IMR-90 (cell line): Measurements from ENCODE around the gene CYSRT1. TPM values are rescaled to one million over a fixed set of nuclear protein-coding genes. Genes with fewer than 3 reads are reported as not detected.

Source experiments
- ATAC-seq: fragments of 200-7000 bp; cut with Tn5 transposase; 2 replicates; pipeline ENCODE4 v1.9.1; 2020; ENCODE audit warnings: low read depth, mild to moderate bottlenecking, moderate library complexity
- BruUV-seq: library from RNA; stranded (reverse); fragments of 400-500 nt; replicated peaks from 2 replicates; lab custom pipeline; 2021; lab: Mats Ljungman, UMichigan
- CTCF ChIA-PET: fragments of 300-600 bp; formaldehyde crosslinking; extraction: SDS; loops from one replicate; lab custom pipeline; 2021; ENCODE audit warnings: antibody characterized with exemption; lab: Yijun Ruan, JAX
- POLR2A ChIA-PET: fragments of 300-600 bp; sonication (Branson Sonifier 250); formaldehyde crosslinking; loops from one replicate; lab custom pipeline; 2022; ENCODE audit warnings: antibody characterized with exemption; ENCODE audit not compliant: unreplicated experiment; lab: Charles Lee
- DNase-seq: peaks from one replicate; pipeline ENCODE4 v3.0.0; 2013
- H2AFZ ChIP-seq: replicated peaks from 2 replicates; pipeline ENCODE3; 2013; ENCODE audit warnings: low read length, mild to moderate bottlenecking; ENCODE audit not compliant: poor library complexity
- H2AK5ac ChIP-seq: 2 replicates; pipeline ENCODE4 v1.6.1; 2013; ENCODE audit warnings: low read depth, low read length, inconsistent platforms
- H2AK9ac ChIP-seq: replicated peaks from 2 replicates; pipeline ENCODE3; 2013; ENCODE audit warnings: mild to moderate bottlenecking, low read depth, low read length, moderate library complexity; ENCODE audit not compliant: poor library complexity
- H2BK120ac ChIP-seq: 2 replicates; pipeline ENCODE4 v1.6.1; 2013; ENCODE audit warnings: low read depth, low read length, inconsistent platforms
- H2BK15ac ChIP-seq: 3 replicates; pipeline ENCODE4 v1.6.1; 2013; ENCODE audit warnings: low read depth, low read length, inconsistent platforms
- H2BK20ac ChIP-seq: 2 replicates; pipeline ENCODE4 v1.6.1; 2013; ENCODE audit warnings: low read depth, mild to moderate bottlenecking, inconsistent platforms, low read length, moderate library complexity
- H2BK5ac ChIP-seq: 2 replicates; pipeline ENCODE4 v1.6.1; 2013; ENCODE audit warnings: mild to moderate bottlenecking, low read depth, low read length, inconsistent platforms; ENCODE audit not compliant: poor library complexity, severe bottlenecking
- H3K14ac ChIP-seq: replicated peaks from 2 replicates; pipeline ENCODE4 v1.6.1; 2013; ENCODE audit warnings: low read depth, low read length, inconsistent platforms
- H3K18ac ChIP-seq: 2 replicates; pipeline ENCODE4 v1.6.1; 2013; ENCODE audit warnings: low read depth, low read length, control low read depth
- H3K23ac ChIP-seq: 2 replicates; pipeline ENCODE4 v1.6.1; 2013; ENCODE audit warnings: low read depth, low read length, inconsistent platforms
- H3K27ac ChIP-seq: 2 replicates; pipeline ENCODE4 v1.5.1; 2013; ENCODE audit warnings: mild to moderate bottlenecking, control low read depth, low read length; ENCODE audit not compliant: insufficient read depth
- H3K27me3 ChIP-seq: 2 replicates; pipeline ENCODE4 v1.6.1; 2013; ENCODE audit warnings: low read length; ENCODE audit not compliant: control insufficient read depth, insufficient read depth
- H3K36me3 ChIP-seq: 2 replicates; pipeline ENCODE4 v1.6.1; 2013; ENCODE audit warnings: low read length, mixed read lengths; ENCODE audit not compliant: control insufficient read depth, insufficient read depth
- H3K4ac ChIP-seq: 2 replicates; pipeline ENCODE4 v1.6.1; 2013; ENCODE audit warnings: low read depth, low read length, inconsistent platforms
- H3K4me1 ChIP-seq: 2 replicates; pipeline ENCODE4 v1.6.1; 2013; ENCODE audit warnings: low read length, mixed read lengths; ENCODE audit not compliant: control insufficient read depth, insufficient read depth
- H3K4me2 ChIP-seq: 2 replicates; pipeline ENCODE4 v1.6.1; 2013; ENCODE audit warnings: low read depth, mild to moderate bottlenecking, control low read depth, low read length, moderate library complexity
- H3K4me3 ChIP-seq: 2 replicates; pipeline ENCODE4 v1.5.1; 2013; ENCODE audit warnings: low read depth, mild to moderate bottlenecking, control low read depth, low read length, moderate library complexity; ENCODE audit not compliant: insufficient read depth
- H3K56ac ChIP-seq: 2 replicates; pipeline ENCODE4 v1.6.1; 2013; ENCODE audit warnings: low read length, inconsistent platforms; ENCODE audit not compliant: insufficient read depth; ENCODE audit errors: extremely low read depth
- H3K79me1 ChIP-seq, 2 experiments: 2 replicates each; pipeline ENCODE4 v1.6.1; 2013; ENCODE audit warnings: low read length in 2 of 2, inconsistent platforms in 1 of 2, low read depth in 1 of 2
- H3K9ac ChIP-seq: 2 replicates; pipeline ENCODE4 v1.6.1; 2013; ENCODE audit warnings: low read depth, low read length, control low read depth
- H3K9me1 ChIP-seq: 2 replicates; pipeline ENCODE4 v1.6.1; 2013; ENCODE audit warnings: low read length, inconsistent platforms; ENCODE audit not compliant: insufficient read depth
- H3K9me3 ChIP-seq: 2 replicates; pipeline ENCODE4 v1.6.1; 2013; ENCODE audit warnings: low read length; ENCODE audit not compliant: control insufficient read depth, insufficient read depth
- H4K20me1 ChIP-seq: 2 replicates; pipeline ENCODE4 v1.6.1; 2013; ENCODE audit warnings: low read length, inconsistent platforms; ENCODE audit not compliant: insufficient read depth
- H4K5ac ChIP-seq: 2 replicates; pipeline ENCODE4 v1.6.1; 2013; ENCODE audit warnings: mild to moderate bottlenecking, low read depth, low read length, control low read depth
- H4K8ac ChIP-seq, 2 experiments: 2 replicates each; pipeline ENCODE4 v1.6.1; 2013; ENCODE audit warnings: low read depth in 2 of 2, low read length in 2 of 2, control low read depth in 1 of 2, inconsistent platforms in 1 of 2
- H4K91ac ChIP-seq: 2 replicates; pipeline ENCODE4 v1.6.1; 2013; ENCODE audit warnings: low read depth, low read length, inconsistent platforms; ENCODE audit not compliant: insufficient read depth
- BHLHE40 ChIP-seq: fragments of 150-350 bp; IDR thresholded peaks from 2 replicates; pipeline ENCODE4 v1.6.1; 2016; ENCODE audit warnings: mild to moderate bottlenecking, low read depth, low read length
- CEBPB ChIP-seq: IDR thresholded peaks from 2 replicates; pipeline ENCODE4 v1.6.1; 2012; ENCODE audit warnings: low read depth, low read length, improper control_type of control experiment
- CHD1 ChIP-seq: IDR thresholded peaks from 2 replicates; pipeline ENCODE4 v1.6.1; 2012; ENCODE audit warnings: low read depth, low read length, improper control_type of control experiment
- MAFK ChIP-seq: IDR thresholded peaks from 2 replicates; pipeline ENCODE4 v1.6.1; 2012; ENCODE audit warnings: low read depth, low read length, improper control_type of control experiment
- MXI1 ChIP-seq: IDR thresholded peaks from 2 replicates; pipeline ENCODE4 v1.6.1; 2012; ENCODE audit warnings: low read depth, mild to moderate bottlenecking, low read length, moderate library complexity, borderline replicate concordance
- RAD21 ChIP-seq: IDR thresholded peaks from 2 replicates; pipeline ENCODE4 v1.6.1; 2012; ENCODE audit warnings: low read length, improper control_type of control experiment
- RCOR1 ChIP-seq: IDR thresholded peaks from 2 replicates; pipeline ENCODE4 v1.6.1; 2012; ENCODE audit warnings: mild to moderate bottlenecking, low read length, improper control_type of control experiment; ENCODE audit not compliant: insufficient replicate concordance
- RFX5 ChIP-seq: IDR thresholded peaks from 2 replicates; pipeline ENCODE4 v1.8.0; 2012; ENCODE audit warnings: low read depth, mild to moderate bottlenecking, low read length, moderate library complexity
- SMC3 ChIP-seq: fragments of 150-350 bp; IDR thresholded peaks from 2 replicates; pipeline ENCODE4 v1.6.1; 2016; ENCODE audit warnings: low read depth, mild to moderate bottlenecking, antibody characterized with exemption, low read length, moderate library complexity
- WGBS, 2 experiments: methylation state at CpG; one replicate each; pipeline versions ENCODE4 v1.1.5 to v1.1.7; 2013; ENCODE audit warnings: missing lambda C conversion rate in 2 of 2; ENCODE audit not compliant: insufficient read length in 1 of 2; ENCODE audit errors: extremely low coverage in 2 of 2; 5-methylcytosine and 5-hydroxymethylcytosine counted together
- dilution Hi-C: fragments of 300-500 bp; cut with HindIII; formaldehyde crosslinking; loops from one replicate; pipeline ENCODE4 v1.14.3; 2018; ENCODE audit warnings: low sequenced_read_pairs; ENCODE audit not compliant: unreplicated experiment
- in situ Hi-C: fragments of 300-500 bp; cut with MboI; formaldehyde crosslinking; loops from 3 replicates; pipeline ENCODE4 v1.14.3; 2019; ENCODE audit warnings: low sequenced_read_pairs, inconsistent platforms, mixed read lengths
- intact Hi-C: fragments of 100-400 bp; cut with micrococcal nuclease; formaldehyde crosslinking; loops from 2 replicates; pipeline ENCODE4 v1.10.0; 2022
- polyA plus RNA-seq, 3 experiments: library from polyadenylated mRNA; depleted of rRNA; stranded (reverse); fragments of >200 nt; gene quantifications; 2 replicates each; pipeline ENCODE4 v1.2.3, GENCODE V29; 2012; ENCODE audit warnings: low replicate concordance in 1 of 3
- total RNA-seq: library from RNA; depleted of rRNA; stranded (reverse); fragments of >200 nt; gene quantifications from 2 replicates; pipeline ENCODE4 v1.2.3, GENCODE V29; 2012
- TF ChIP-seq, protein P1 (sequence below): conservative IDR thresholded peaks from 2 replicates; pipeline ENCODE4 v1.5.1; 2012; ENCODE audit warnings: mild to moderate bottlenecking, low read depth, low read length, improper control_type of control experiment
- TF ChIP-seq, protein P2 (sequence below): fragments of 150-350 bp; IDR thresholded peaks from 2 replicates; pipeline ENCODE4 v1.6.1; 2016; ENCODE audit warnings: low read depth, mild to moderate bottlenecking, low read length, moderate library complexity, borderline replicate concordance
- TF ChIP-seq, protein P3 (sequence below): fragments of 150-350 bp; IDR thresholded peaks from 2 replicates; pipeline ENCODE4 v1.6.1; 2017; ENCODE audit warnings: mild to moderate bottlenecking, antibody characterized with exemption, low read length, low read depth

Gene CYSRT1
- total and polyA plus RNA-seq, 2 of the 4 experiments (the other 2 are of a cell fraction): 0.18 to 0.84 TPM

DNA sequence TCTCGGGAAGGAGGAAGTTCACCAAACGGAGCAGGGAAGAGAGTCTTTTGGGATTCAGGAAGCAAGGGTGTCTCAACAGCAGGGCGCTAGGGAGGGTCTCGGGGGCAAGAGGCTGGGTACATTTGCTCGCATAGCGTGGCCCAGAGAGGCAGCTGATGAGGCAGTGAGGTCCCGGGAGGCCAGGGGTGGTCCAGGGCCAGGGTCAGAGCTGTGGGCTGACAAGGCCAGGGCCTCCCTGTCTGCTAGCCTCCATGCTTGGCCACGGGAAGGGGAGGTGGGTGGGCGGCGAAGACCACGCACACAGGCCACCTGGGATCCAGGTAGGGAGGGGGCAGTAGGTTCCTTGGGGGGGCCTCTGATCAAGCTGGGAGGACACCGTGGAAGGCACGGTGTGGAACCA, 13.4 kb upstream of the CYSRT1 start:
- TF ChIP-seq RFX5 (no peak), SMC3 (no peak), RCOR1 (no peak), CEBPB (no peak), CHD1 (no peak), RAD21 (no peak), MAFK (no peak), MXI1 (no peak), BHLHE40 (no peak)
- TF ChIP-seq, protein P1, sequence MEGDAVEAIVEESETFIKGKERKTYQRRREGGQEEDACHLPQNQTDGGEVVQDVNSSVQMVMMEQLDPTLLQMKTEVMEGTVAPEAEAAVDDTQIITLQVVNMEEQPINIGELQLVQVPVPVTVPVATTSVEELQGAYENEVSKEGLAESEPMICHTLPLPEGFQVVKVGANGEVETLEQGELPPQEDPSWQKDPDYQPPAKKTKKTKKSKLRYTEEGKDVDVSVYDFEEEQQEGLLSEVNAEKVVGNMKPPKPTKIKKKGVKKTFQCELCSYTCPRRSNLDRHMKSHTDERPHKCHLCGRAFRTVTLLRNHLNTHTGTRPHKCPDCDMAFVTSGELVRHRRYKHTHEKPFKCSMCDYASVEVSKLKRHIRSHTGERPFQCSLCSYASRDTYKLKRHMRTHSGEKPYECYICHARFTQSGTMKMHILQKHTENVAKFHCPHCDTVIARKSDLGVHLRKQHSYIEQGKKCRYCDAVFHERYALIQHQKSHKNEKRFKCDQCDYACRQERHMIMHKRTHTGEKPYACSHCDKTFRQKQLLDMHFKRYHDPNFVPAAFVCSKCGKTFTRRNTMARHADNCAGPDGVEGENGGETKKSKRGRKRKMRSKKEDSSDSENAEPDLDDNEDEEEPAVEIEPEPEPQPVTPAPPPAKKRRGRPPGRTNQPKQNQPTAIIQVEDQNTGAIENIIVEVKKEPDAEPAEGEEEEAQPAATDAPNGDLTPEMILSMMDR: no peak
- TF ChIP-seq, protein P2, sequence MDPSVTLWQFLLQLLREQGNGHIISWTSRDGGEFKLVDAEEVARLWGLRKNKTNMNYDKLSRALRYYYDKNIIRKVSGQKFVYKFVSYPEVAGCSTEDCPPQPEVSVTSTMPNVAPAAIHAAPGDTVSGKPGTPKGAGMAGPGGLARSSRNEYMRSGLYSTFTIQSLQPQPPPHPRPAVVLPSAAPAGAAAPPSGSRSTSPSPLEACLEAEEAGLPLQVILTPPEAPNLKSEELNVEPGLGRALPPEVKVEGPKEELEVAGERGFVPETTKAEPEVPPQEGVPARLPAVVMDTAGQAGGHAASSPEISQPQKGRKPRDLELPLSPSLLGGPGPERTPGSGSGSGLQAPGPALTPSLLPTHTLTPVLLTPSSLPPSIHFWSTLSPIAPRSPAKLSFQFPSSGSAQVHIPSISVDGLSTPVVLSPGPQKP: no peak
- TF ChIP-seq, protein P3, sequence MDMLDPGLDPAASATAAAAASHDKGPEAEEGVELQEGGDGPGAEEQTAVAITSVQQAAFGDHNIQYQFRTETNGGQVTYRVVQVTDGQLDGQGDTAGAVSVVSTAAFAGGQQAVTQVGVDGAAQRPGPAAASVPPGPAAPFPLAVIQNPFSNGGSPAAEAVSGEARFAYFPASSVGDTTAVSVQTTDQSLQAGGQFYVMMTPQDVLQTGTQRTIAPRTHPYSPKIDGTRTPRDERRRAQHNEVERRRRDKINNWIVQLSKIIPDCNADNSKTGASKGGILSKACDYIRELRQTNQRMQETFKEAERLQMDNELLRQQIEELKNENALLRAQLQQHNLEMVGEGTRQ: no peak
- no peak overlapping the region for H3K27ac ChIP-seq
- no peak overlapping the region for H3K18ac ChIP-seq
- no peak overlapping the region for H2BK15ac ChIP-seq
- H3K36me3 ChIP-seq: peaks cover 22% of the 10 kb centered on the region
- H3K79me1 ChIP-seq: peaks cover 14% of the 10 kb centered on the region in 2 experiments
- POLR2A ChIA-PET: no interaction called here
- no peak overlapping the region for H3K4me3 ChIP-seq
- no peak overlapping the region for H2AK9ac ChIP-seq
- no peak overlapping the region for H2AK5ac ChIP-seq
- H2BK120ac ChIP-seq: no peak overlapping the region
- dilution Hi-C loops (no loop called here), in situ Hi-C loops (no loop called here), intact Hi-C loops (no loop called here)
- no peaks in the 10 kb centered on the region for H3K27me3 ChIP-seq
- H3K14ac ChIP-seq: no peak overlapping the region
- ATAC-seq (no peak), DNase-seq (no peak)
- H3K4me2 ChIP-seq: no peak overlapping the region
- H3K23ac ChIP-seq: no peak overlapping the region
- no peaks in the 10 kb centered on the region for H3K9me3 ChIP-seq
- 89% methylated on average over 9 of the region's 13 CpGs; no CpG with 5 or more reads in 1 of the 2 experiments for WGBS, 2 experiments
- H4K8ac ChIP-seq: no peak overlapping the region
- H3K4me1 ChIP-seq: peaks cover 2% of the 10 kb centered on the region; the same call in 1 of the 2 replicates
- no peak overlapping the region for H4K91ac ChIP-seq
- BruUV-seq: no TSS peak
- H2AFZ ChIP-seq: no peak overlapping the region
- CTCF ChIA-PET: no interaction called here
- no peak overlapping the region for H3K9ac ChIP-seq
- no peak overlapping the region for H2BK5ac ChIP-seq
- no peaks in the 10 kb centered on the region for H4K20me1 ChIP-seq
- H3K56ac ChIP-seq: no peak overlapping the region
- no peak overlapping the region for H3K4ac ChIP-seq
- no peak overlapping the region for H2BK20ac ChIP-seq
- no peaks in the 10 kb centered on the region for H3K9me1 ChIP-seq
- H4K5ac ChIP-seq: no peak overlapping the region
